Measurements from ENCODE around the gene EHD3.

- TF ChIP-seq CTCF (IDR thresholded peaks at IDR 0.05) (no peak), ZFX (IDR thresholded peaks at IDR 0.05; ENCODE audit: borderline replicate concordance) (no peak)
These were observed 20.1 kb upstream of the EHD3 start for GRCh38 chr2:31213601-31214443.
